IMR-90 (cell line): ENCODE measurements around the gene SLIT3.

Experiments used
- BHLHE40 ChIP-seq: fragments of 150-350 bp; IDR thresholded peaks from 2 replicates; pipeline ENCODE4 v1.6.1; 2016; ENCODE audit warnings: mild to moderate bottlenecking, low read depth, low read length
- CTCF ChIP-seq: conservative IDR thresholded peaks from 2 replicates; pipeline ENCODE4 v1.5.1; 2012; ENCODE audit warnings: mild to moderate bottlenecking, low read depth, low read length, improper control_type of control experiment
- ELK1 ChIP-seq: fragments of 150-350 bp; IDR thresholded peaks from 2 replicates; pipeline ENCODE4 v1.6.1; 2016; ENCODE audit warnings: low read depth, mild to moderate bottlenecking, low read length, moderate library complexity, borderline replicate concordance
- FOS ChIP-seq: fragments of 150-350 bp; IDR thresholded peaks from 2 replicates; pipeline ENCODE4 v1.6.1; 2016; ENCODE audit warnings: low read depth, low read length
- POLR2A ChIP-seq: IDR thresholded peaks from 2 replicates; pipeline ENCODE4 v1.6.1; 2012; ENCODE audit warnings: mild to moderate bottlenecking, low read depth, low read length
- RCOR1 ChIP-seq: IDR thresholded peaks from 2 replicates; pipeline ENCODE4 v1.6.1; 2012; ENCODE audit warnings: mild to moderate bottlenecking, low read length, improper control_type of control experiment; ENCODE audit not compliant: insufficient replicate concordance
- RFX5 ChIP-seq: IDR thresholded peaks from 2 replicates; pipeline ENCODE4 v1.8.0; 2012; ENCODE audit warnings: low read depth, mild to moderate bottlenecking, low read length, moderate library complexity
- SMC3 ChIP-seq: fragments of 150-350 bp; IDR thresholded peaks from 2 replicates; pipeline ENCODE4 v1.6.1; 2016; ENCODE audit warnings: low read depth, mild to moderate bottlenecking, antibody characterized with exemption, low read length, moderate library complexity
- USF2 ChIP-seq: fragments of 150-350 bp; IDR thresholded peaks from 2 replicates; pipeline ENCODE4 v1.6.1; 2017; ENCODE audit warnings: mild to moderate bottlenecking, antibody characterized with exemption, low read length, low read depth

- TF ChIP-seq CTCF (no peak), RFX5 (no peak), POLR2A (no peak), SMC3 (no peak), USF2 (no peak), FOS (no peak), ELK1 (no peak), BHLHE40 (no peak), RCOR1 (no peak)
These were observed 415.4 kb downstream of the SLIT3 start for GRCh38 chr5:168885324-168886120.
